ENCODE data around the gene PIGM. TPM values are rescaled to one million over a fixed set of nuclear protein-coding genes. Genes with fewer than 3 reads are reported as not detected.
A peak's percentile ranks its signal among the peaks of the same experiment; 100 is the strongest.

Gene PIGM
- total and polyA plus RNA-seq, 2 experiments from 2014 or later, result 5.0 TPM

DNA sequence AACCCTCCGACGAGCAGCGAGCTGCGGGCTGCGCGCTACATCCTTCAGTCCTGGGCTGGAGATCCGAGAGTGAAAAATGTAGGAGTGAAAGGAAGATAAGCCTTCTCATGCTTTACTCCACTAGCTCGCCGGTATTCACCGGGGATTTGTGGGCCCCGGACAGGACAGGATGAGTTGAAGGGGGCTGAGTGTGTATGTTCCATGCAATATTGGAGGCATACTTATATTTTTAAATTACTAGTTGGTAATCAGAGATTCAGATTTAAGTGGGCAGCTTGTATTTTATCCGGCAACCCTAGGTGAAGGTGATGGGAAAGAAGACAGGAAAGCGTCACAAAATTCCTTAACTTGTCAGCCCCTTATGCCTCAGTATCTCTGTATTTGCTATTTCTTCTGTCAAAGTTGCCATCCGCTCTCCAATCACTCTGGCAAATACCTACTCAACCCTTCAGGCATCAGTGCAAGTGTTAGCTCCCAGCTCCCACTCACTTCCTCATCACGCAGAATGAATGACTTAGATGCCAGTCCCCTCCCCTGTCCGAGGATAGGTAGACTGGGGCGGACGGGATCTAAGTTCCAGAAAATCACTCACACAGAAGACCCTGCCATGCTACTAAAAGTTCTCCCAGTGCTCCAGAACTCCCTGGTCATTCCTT lies 503 bp upstream of the PIGM start (continued):
- TF ChIP-seq NANOG (IDR thresholded peaks at IDR 0.05; ENCODE audit: borderline replicate concordance) (no peak), ZNF331 (CRISPR knock-in tag; IDR thresholded peaks at IDR 0.05; ENCODE audit: low read depth) (no peak)
- TF ChIP-seq, protein P1, sequence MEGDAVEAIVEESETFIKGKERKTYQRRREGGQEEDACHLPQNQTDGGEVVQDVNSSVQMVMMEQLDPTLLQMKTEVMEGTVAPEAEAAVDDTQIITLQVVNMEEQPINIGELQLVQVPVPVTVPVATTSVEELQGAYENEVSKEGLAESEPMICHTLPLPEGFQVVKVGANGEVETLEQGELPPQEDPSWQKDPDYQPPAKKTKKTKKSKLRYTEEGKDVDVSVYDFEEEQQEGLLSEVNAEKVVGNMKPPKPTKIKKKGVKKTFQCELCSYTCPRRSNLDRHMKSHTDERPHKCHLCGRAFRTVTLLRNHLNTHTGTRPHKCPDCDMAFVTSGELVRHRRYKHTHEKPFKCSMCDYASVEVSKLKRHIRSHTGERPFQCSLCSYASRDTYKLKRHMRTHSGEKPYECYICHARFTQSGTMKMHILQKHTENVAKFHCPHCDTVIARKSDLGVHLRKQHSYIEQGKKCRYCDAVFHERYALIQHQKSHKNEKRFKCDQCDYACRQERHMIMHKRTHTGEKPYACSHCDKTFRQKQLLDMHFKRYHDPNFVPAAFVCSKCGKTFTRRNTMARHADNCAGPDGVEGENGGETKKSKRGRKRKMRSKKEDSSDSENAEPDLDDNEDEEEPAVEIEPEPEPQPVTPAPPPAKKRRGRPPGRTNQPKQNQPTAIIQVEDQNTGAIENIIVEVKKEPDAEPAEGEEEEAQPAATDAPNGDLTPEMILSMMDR (conservative IDR thresholded peaks at IDR 0.05; ENCODE audit: low read depth in 2 of 2), result no peak

GRCh38 chr1:160030657-160031364 lies 979 bp downstream of the PIGM start:
- Mint-ChIP-seq H3K9me3 (no peaks in the 10 kb centered on the region; the same call in 2 of the 3 replicates), H3K4me3 (peak overlapping the region; percentile 94), H3K27me3 (ENCODE audit: insufficient read depth, low read depth, poor library complexity) (peaks cover 1% of the 10 kb centered on the region), H3K36me3 (ENCODE audit: low read depth) (0 out of 3 replicates have a peak, but pooled peaks cover 3% of the 10 kb centered on the region), H3K4me1 (peaks cover 15% of the 10 kb centered on the region), H3K27ac (peak overlapping the region; percentile 93)
- no peaks in the 10 kb centered on the region for H3F3A ChIP-seq (replicated peaks; ENCODE audit: low read depth)
- H4K20me1 ChIP-seq (replicated peaks; ENCODE audit: insufficient read depth), result peaks cover 5% of the 10 kb centered on the region; the same call in 1 of the 2 replicates
- no peaks in the 10 kb centered on the region for H3K9me2 ChIP-seq (ENCODE audit: insufficient read depth)
- H3K4me1 ChIP-seq (ENCODE audit: insufficient read depth), result peaks cover 21% of the 10 kb centered on the region
- ATAC-seq (no peak), DNase-seq (ENCODE audit: low spot score) (peak; percentile 20)
- H3K27ac ChIP-seq (ENCODE audit: low read depth), result peak overlapping the region; percentile 81; the same call in 1 of the 2 replicates
- peak overlapping the region; percentile 92 for H3K4me3 ChIP-seq
- no peaks in the 10 kb centered on the region for H3K36me3 ChIP-seq (ENCODE audit: insufficient read depth)
- peaks cover 29% of the 10 kb centered on the region for H3K79me2 ChIP-seq (replicated peaks; ENCODE audit: insufficient read depth)
- H3K4me2 ChIP-seq, result peak overlapping the region; percentile 98
- peak overlapping the region; percentile 53 for H2AFZ ChIP-seq
- H3K27me3 ChIP-seq (ENCODE audit: insufficient read depth), result peaks cover 11% of the 10 kb centered on the region; the same call in 1 of the 2 replicates
- TF ChIP-seq ZNF462 (CRISPR knock-in tag; IDR thresholded peaks at IDR 0.05) (no peak), EZH2 (IDR thresholded peaks at IDR 0.05; ENCODE audit: low read depth, unreplicated experiment) (no peak), CREB1 (CRISPR knock-in tag; IDR thresholded peaks at IDR 0.05; ENCODE audit: low read depth) (no peak), STAT1 (IDR thresholded peaks at IDR 0.05; ENCODE audit: unreplicated experiment) (no peak), JUNB (IDR thresholded peaks at IDR 0.05; ENCODE audit: unreplicated experiment) (no peak), POLR2AphosphoS5 (IDR thresholded peaks at IDR 0.05; ENCODE audit: low read depth) (no peak), NANOG (IDR thresholded peaks at IDR 0.05; ENCODE audit: borderline replicate concordance) (no peak), EZH2phosphoT487 (IDR thresholded peaks at IDR 0.05; ENCODE audit: unreplicated experiment) (no peak), ZNF331 (CRISPR knock-in tag; IDR thresholded peaks at IDR 0.05; ENCODE audit: low read depth) (no peak), ETS1 (IDR thresholded peaks at IDR 0.05) (no peak)

Measured in GM23338 (cell line).